Measurements from ENCODE around the gene SPATA9.

Gene SPATA9

GRCh38 chr5:95682891-95683290, at the start of gene SPATA9:
Gene SPATA9, minus strand, starts transcription at chr5:95682991. Its CDS starts 137 bp downstream, at chr5:95682854.
- in situ Hi-C loops (cut with MboI; ENCODE audit: low sequenced_read_pairs), result no loop called here

GRCh38 chr5:95731571-95732554, 49.1 kb upstream of the SPATA9 start:
- in situ Hi-C loops (cut with MboI; ENCODE audit: low sequenced_read_pairs), result no loop called here

GRCh38 chr5:95730730-95731570, 48.2 kb upstream of the SPATA9 start, which contains the start of gene RHOBTB3:
Gene RHOBTB3, plus strand, starts transcription at chr5:95731336. Its CDS starts 347 bp downstream, at chr5:95731683.
- in situ Hi-C loops (cut with MboI; ENCODE audit: low sequenced_read_pairs), result no loop called here

- in situ Hi-C loops (cut with MboI; ENCODE audit: low sequenced_read_pairs), result no loop called here
These were observed 47.4 kb upstream of the SPATA9 start for GRCh38 chr5:95730011-95730700.

GRCh38 chr5:95729115-95730010, 46.6 kb upstream of the SPATA9 start:
- in situ Hi-C loops (cut with MboI; ENCODE audit: low sequenced_read_pairs), result no loop called here

GRCh38 chr5:95728494-95729114, 45.8 kb upstream of the SPATA9 start:
- in situ Hi-C loops (cut with MboI; ENCODE audit: low sequenced_read_pairs), result no loop called here

GRCh38 chr5:95727764-95728191, 45.0 kb upstream of the SPATA9 start:
- in situ Hi-C loops (cut with MboI; ENCODE audit: low sequenced_read_pairs), result no loop called here

GRCh38 chr5:95726811-95727763, 44.3 kb upstream of the SPATA9 start:
- in situ Hi-C loops (cut with MboI; ENCODE audit: low sequenced_read_pairs), result no loop called here

GRCh38 chr5:95725937-95726810, 43.4 kb upstream of the SPATA9 start:
- in situ Hi-C loops (cut with MboI; ENCODE audit: low sequenced_read_pairs), result no loop called here

- in situ Hi-C loops (cut with MboI; ENCODE audit: low sequenced_read_pairs), result no loop called here
These were observed 42.5 kb upstream of the SPATA9 start for GRCh38 chr5:95725071-95725820.

- in situ Hi-C loops (cut with MboI; ENCODE audit: low sequenced_read_pairs), result no loop called here
These were observed 41.0 kb upstream of the SPATA9 start for GRCh38 chr5:95723632-95724369.

- in situ Hi-C loops (cut with MboI; ENCODE audit: low sequenced_read_pairs), result no loop called here
These were observed 38.9 kb upstream of the SPATA9 start for GRCh38 chr5:95721582-95722295.

GRCh38 chr5:95720094-95720786, 37.4 kb upstream of the SPATA9 start:
- in situ Hi-C loops (cut with MboI; ENCODE audit: low sequenced_read_pairs), result no loop called here

GRCh38 chr5:95718738-95719137, 35.9 kb upstream of the SPATA9 start:
- in situ Hi-C loops (cut with MboI; ENCODE audit: low sequenced_read_pairs), result no loop called here

GRCh38 chr5:95718203-95718602, 35.4 kb upstream of the SPATA9 start:
- in situ Hi-C loops (cut with MboI; ENCODE audit: low sequenced_read_pairs), result no loop called here
